PC-3 (cell line): ENCODE measurements around the gene CD4. TPM values are rescaled to one million over a fixed set of nuclear protein-coding genes. Genes with fewer than 3 reads are reported as not detected.
A peak's percentile ranks its signal among the peaks of the same experiment; 100 is the strongest.

Source experiments
- ATAC-seq: fragments of 200-7000 bp; cut with Tn5 transposase; 2 replicates; pipeline ENCODE4 v1.9.1; 2020; ENCODE audit warnings: mild to moderate bottlenecking, moderate library complexity
- BruUV-seq: library from RNA; stranded (reverse); fragments of 400-500 nt; replicated peaks from 2 replicates; lab custom pipeline; 2021; lab: Mats Ljungman, UMichigan
- CTCF ChIA-PET: fragments of 300-600 bp; sonication (Branson Sonifier 250); formaldehyde crosslinking; loops from one replicate; lab custom pipeline; 2022; ENCODE audit warnings: antibody characterized with exemption; lab: Charles Lee
- POLR2A ChIA-PET: fragments of 300-600 bp; sonication (Branson Sonifier 250); formaldehyde crosslinking; loops from one replicate; lab custom pipeline; 2022; ENCODE audit warnings: antibody characterized with exemption; ENCODE audit not compliant: unreplicated experiment; lab: Charles Lee
- DNase-seq: peaks from one replicate; pipeline ENCODE4 v3.0.0-alpha.2; 2015
- H2AFZ ChIP-seq: fragments of 300-600 bp; sonication (generic); 2 replicates; pipeline ENCODE4 v1.6.0; 2016; ENCODE audit warnings: antibody characterized with exemption, low read length
- H3F3A ChIP-seq: fragments of 300-600 bp; sonication (generic); one replicate; pipeline ENCODE4 v1.6.0; 2017; ENCODE audit warnings: antibody characterized with exemption, low read length, control low read depth, mild to moderate bottlenecking; ENCODE audit not compliant: unreplicated experiment
- H3K27ac ChIP-seq: fragments of 300-600 bp; sonication (generic); 2 replicates; pipeline ENCODE4 v1.5.1; 2016; ENCODE audit warnings: mild to moderate bottlenecking, low read length
- H3K27me3 ChIP-seq: fragments of 300-600 bp; sonication (generic); 2 replicates; pipeline ENCODE4 v1.6.1; 2016; ENCODE audit warnings: low read length, mixed read lengths
- H3K36me3 ChIP-seq: fragments of 300-600 bp; sonication (generic); 2 replicates; pipeline ENCODE4 v1.6.1; 2016; ENCODE audit warnings: low read depth, mixed run types, low read length, mixed read lengths
- H3K4me1 ChIP-seq: fragments of 300-600 bp; sonication (generic); 2 replicates; pipeline ENCODE4 v1.5.1; 2016; ENCODE audit warnings: low read length; ENCODE audit not compliant: insufficient read depth
- H3K4me2 ChIP-seq: fragments of 300-600 bp; sonication (generic); 2 replicates; pipeline ENCODE4 v1.6.0; 2016; ENCODE audit warnings: low read length
- H3K4me3 ChIP-seq: fragments of 300-600 bp; sonication (generic); 2 replicates; pipeline ENCODE4 v1.5.1; 2016; ENCODE audit warnings: mild to moderate bottlenecking, low read length, mixed read lengths
- H3K79me2 ChIP-seq: fragments of 300-600 bp; sonication (generic); 2 replicates; pipeline ENCODE4 v1.6.1; 2017; ENCODE audit warnings: low read length, mixed read lengths
- H3K9ac ChIP-seq: fragments of 300-600 bp; sonication (generic); 2 replicates; pipeline ENCODE4 v1.6.0; 2016; ENCODE audit warnings: mild to moderate bottlenecking, low read length
- H3K9me2 ChIP-seq: fragments of 300-600 bp; sonication (generic); replicated peaks from 2 replicates; pipeline ENCODE4 v1.6.1; 2016; ENCODE audit warnings: mixed run types, low read length, mixed read lengths
- H3K9me3 ChIP-seq: fragments of 300-600 bp; sonication (generic); 2 replicates; pipeline ENCODE4 v1.6.1; 2016; ENCODE audit warnings: low read length, mixed read lengths
- H4K20me1 ChIP-seq: fragments of 300-600 bp; sonication (generic); 2 replicates; pipeline ENCODE4 v1.6.1; 2016; ENCODE audit warnings: low read length, mixed read lengths
- EZH2 ChIP-seq: fragments of 300-600 bp; sonication (generic); IDR thresholded peaks from one replicate; pipeline ENCODE4 v1.6.1; 2017; ENCODE audit warnings: antibody characterized with exemption, mild to moderate bottlenecking, low read length; ENCODE audit not compliant: unreplicated experiment
- EZH2phosphoT487 ChIP-seq: fragments of 300-600 bp; sonication (generic); IDR thresholded peaks from 2 replicates; pipeline ENCODE4 v1.6.1; 2018; ENCODE audit warnings: mild to moderate bottlenecking, antibody characterized with exemption, low read length, borderline replicate concordance
- intact Hi-C: fragments of 100-400 bp; cut with micrococcal nuclease; formaldehyde crosslinking; loops from 2 replicates; pipeline ENCODE4 v1.9.0; 2023
- total RNA-seq: library from RNA; depleted of rRNA; stranded (reverse); fragments of >200 nt; gene quantifications from 2 replicates; pipeline ENCODE4 v1.2.3, GENCODE V29; 2014
- TF ChIP-seq, protein P1 (sequence below): fragments of 300-600 bp; sonication (generic); conservative IDR thresholded peaks from 2 replicates; pipeline ENCODE4 v1.5.1; 2017; ENCODE audit warnings: antibody characterized with exemption, low read depth, mild to moderate bottlenecking, low read length

The CD4 gene
- total RNA-seq, 1 experiment from 2014 or later: not detected

DNA sequence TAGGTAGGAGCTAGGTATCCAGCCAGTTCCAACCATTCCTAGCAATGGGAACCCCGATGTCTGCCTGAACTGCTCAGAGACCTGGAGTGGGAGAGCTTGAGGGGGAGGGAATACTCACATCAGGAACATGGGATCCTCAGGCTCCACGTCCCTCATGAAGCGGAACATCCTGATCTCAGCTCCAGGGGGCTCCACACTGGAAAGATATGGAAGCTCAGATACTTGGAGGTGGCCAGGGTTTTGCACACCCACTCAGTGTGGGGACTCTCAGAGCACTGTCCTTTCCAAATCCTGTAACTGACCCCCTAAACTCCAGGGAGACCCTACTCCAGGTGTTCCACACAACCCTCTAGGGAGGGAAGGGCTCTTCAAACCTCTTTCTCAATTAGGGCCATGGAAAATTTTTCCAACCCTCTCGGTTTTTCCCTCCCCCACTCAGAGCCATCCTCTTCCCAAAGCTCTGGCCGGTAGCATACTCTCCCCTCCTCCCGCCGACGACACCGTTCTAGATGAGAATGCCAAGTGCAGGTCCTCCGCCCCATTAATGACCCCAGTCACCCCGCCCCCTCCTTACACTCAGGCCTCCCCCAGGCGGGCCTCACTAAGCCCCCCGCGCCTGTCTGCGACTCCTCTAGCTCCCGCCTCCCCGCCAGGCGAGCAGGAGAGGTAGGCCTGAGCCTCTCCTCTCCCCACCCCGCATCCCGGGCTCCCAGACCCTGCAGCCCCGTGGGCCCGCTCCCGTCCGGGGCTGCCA, 37.0 kb upstream of the CD4 start:
- no peaks in the 10 kb centered on the region for H3K27me3 ChIP-seq
- H3K9me2 ChIP-seq: no peaks in the 10 kb centered on the region
- H3K9ac ChIP-seq: peak overlapping the region; percentile 97
- peak overlapping the region; percentile 96 for H2AFZ ChIP-seq
- H3K9me3 ChIP-seq: no peaks in the 10 kb centered on the region
- peaks cover 23% of the 10 kb centered on the region for H3K79me2 ChIP-seq
- TSS peak; percentile 46 for BruUV-seq
- peaks cover 4% of the 10 kb centered on the region; the same call in 1 of the 2 replicates for H4K20me1 ChIP-seq
- DNase-seq: peak; percentile 17
- H3K4me2 ChIP-seq: peak overlapping the region; percentile 99
- H3K36me3 ChIP-seq: peaks cover 14% of the 10 kb centered on the region; the same call in 1 of the 2 replicates
- no peak; the same call in 1 of the 2 replicates for ATAC-seq
- H3K4me1 ChIP-seq: peaks cover 12% of the 10 kb centered on the region
- H3K27ac ChIP-seq: peak overlapping the region; percentile 89
- intact Hi-C loops: loop anchor here (2.0 to 5.0 kb wide), 2 partner anchors 14 to 100 kb away; partner anchors contain the start of genes CDCA3, PTMS and USP5
- TF ChIP-seq EZH2phosphoT487: no peak
- TF ChIP-seq, protein P1, sequence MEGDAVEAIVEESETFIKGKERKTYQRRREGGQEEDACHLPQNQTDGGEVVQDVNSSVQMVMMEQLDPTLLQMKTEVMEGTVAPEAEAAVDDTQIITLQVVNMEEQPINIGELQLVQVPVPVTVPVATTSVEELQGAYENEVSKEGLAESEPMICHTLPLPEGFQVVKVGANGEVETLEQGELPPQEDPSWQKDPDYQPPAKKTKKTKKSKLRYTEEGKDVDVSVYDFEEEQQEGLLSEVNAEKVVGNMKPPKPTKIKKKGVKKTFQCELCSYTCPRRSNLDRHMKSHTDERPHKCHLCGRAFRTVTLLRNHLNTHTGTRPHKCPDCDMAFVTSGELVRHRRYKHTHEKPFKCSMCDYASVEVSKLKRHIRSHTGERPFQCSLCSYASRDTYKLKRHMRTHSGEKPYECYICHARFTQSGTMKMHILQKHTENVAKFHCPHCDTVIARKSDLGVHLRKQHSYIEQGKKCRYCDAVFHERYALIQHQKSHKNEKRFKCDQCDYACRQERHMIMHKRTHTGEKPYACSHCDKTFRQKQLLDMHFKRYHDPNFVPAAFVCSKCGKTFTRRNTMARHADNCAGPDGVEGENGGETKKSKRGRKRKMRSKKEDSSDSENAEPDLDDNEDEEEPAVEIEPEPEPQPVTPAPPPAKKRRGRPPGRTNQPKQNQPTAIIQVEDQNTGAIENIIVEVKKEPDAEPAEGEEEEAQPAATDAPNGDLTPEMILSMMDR: peak; percentile 44
- H3K4me3 ChIP-seq: peak overlapping the region; percentile 91
- POLR2A ChIA-PET: interaction anchor here (0.6 to 1.9 kb wide), 3 partner anchors 14 to 63 kb away, joined by 4 to 14 read pairs (median 10); partner anchors contain the start of genes PTMS and ZNF384
- CTCF ChIA-PET: interaction anchor here (0.6 to 1.8 kb wide), 6 partner anchors 10 to 56 kb away, joined by 3 to 24 read pairs (median 4); partner anchors contain the start of genes LAG3 and PTMS
- H3F3A ChIP-seq: no peaks in the 10 kb centered on the region

DNA sequence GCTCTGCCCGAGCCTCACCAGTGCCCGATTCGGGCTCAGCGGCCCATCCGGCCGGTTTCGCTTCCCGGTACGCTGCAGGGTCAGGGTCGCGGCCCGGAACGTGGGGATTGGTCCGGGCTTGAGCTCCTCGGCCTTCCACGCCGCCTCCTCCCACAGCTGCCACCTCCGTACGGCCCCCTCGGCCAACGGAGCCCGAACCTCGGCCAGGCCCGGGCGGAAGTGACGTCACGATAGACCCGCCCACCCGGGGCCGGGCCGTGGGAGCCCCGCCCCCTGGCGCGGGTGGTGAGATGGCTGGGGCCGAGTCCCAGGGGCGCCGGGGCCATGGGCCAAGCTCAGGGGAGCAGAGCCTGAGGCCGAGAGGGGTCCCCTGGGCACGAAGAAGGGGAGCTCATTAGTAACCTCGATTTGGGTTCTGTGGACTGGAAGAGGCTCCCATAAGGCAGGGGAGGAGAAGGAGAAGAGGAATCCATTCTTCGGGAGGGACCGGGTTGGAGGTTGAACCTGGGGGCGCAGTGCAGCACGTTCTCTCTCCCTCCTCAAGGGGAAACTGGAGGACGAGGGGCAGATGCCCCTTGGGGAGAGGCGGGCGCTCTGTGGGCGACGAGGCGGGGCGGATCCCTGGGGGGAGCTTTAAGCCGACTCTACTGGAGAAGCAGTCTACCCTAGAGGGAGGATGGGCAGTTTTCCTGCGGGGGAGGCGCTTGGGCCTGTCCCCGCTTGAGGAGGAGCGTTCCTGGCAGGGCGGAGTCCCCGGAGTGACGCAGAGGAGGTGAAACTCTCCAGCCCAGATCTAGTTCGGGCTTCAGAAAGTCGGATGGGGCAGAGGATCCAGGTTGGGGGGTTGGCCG, 36.2 kb upstream of the CD4 start, which contains the start of gene MLF2:
MLF2 (minus strand) TSS at position 221 of the 851 bp plus-strand sequence. CDS start 807 bp downstream, outside the sequence.
- H3K4me2 ChIP-seq: peak within 1 kb of the TSS; percentile 99
- H3K4me3 ChIP-seq: peak within 1 kb of the TSS; percentile 91
- no peaks in the 10 kb centered on the region for H3K9me2 ChIP-seq
- ATAC-seq (peak; percentile 92), DNase-seq (peak; percentile 95)
- no peaks in the 10 kb centered on the region for H3K9me3 ChIP-seq
- H3K27me3 ChIP-seq: no peaks in the 10 kb centered on the region
- peak within 1 kb of the TSS; percentile 96 for H2AFZ ChIP-seq
- peak within 1 kb of the TSS; percentile 97 for H3K9ac ChIP-seq
- peaks cover 12% of the 10 kb centered on the region for H3K4me1 ChIP-seq
- H3K27ac ChIP-seq: peak within 1 kb of the TSS; percentile 89
- ChIA-PET CTCF (interaction anchor here (0.6 to 1.8 kb wide), 4 partner anchors 14 to 50 kb away, joined by 3 to 24 read pairs (median 4); partner anchors contain the start of genes LAG3 and PTMS), POLR2A (interaction anchor here (0.8 to 1.9 kb wide), 4 partner anchors 12 to 64 kb away, joined by 7 to 14 read pairs (median 9); partner anchors contain the start of genes PTMS and ZNF384)
- peaks cover 23% of the 10 kb centered on the region for H3K79me2 ChIP-seq
- peaks cover 14% of the 10 kb centered on the region; the same call in 1 of the 2 replicates for H3K36me3 ChIP-seq
- intact Hi-C loops: loop anchor here (1.0 to 5.0 kb wide), 4 partner anchors 14 to 99 kb away; partner anchors contain the start of genes CDCA3, PTMS and USP5
- H3F3A ChIP-seq: no peaks in the 10 kb centered on the region
- TSS peak; percentile 75 for BruUV-seq
- TF ChIP-seq EZH2 (no peak), EZH2phosphoT487 (no peak)
- TF ChIP-seq, protein P1: peak; percentile 88; the same call in 1 of the 2 replicates
- peaks cover 4% of the 10 kb centered on the region; the same call in 1 of the 2 replicates for H4K20me1 ChIP-seq
